ENCODE measurements around the gene ECE1. TPM values are rescaled to one million over a fixed set of nuclear protein-coding genes. Genes with fewer than 3 reads are reported as not detected.
"Not testable (repeated sequence)": the region's sequence is repeated elsewhere in the genome, so short reads cannot be mapped to it uniquely, and the experiment has no call there.

ECE1 gene
- total RNA-seq, 1 donor from 2014 or later = 336 TPM

DNA sequence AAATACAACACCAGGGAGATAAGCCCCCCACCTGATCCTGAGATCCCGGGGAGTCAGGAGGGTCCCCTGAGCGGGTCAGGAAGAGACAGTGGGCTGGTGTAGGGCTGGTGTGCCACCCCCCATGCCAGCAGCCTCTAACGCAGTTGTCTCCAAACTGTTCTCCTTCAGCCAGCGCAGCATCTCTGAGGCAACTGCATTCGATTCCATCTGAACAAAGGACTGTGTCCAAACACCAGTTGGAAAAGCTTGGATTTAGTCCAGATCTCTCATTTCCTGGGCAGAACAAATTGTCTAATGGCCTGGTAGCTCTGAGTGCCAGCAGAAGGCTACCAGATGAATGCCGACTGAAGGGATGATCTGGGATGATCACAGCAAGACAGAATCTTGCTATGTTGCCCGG, 69.4 kb downstream of the ECE1 start:
- Histone ChIP-seq H3K36me3 (peaks cover 68 to 82% of the 10 kb centered on the region in 2 donors), H3K27ac (no peak overlapping the region), H3K27me3 (no peaks in the 10 kb centered on the region), H3K4me1 (no peaks in the 10 kb centered on the region), H3K9me3 (no peaks in the 10 kb centered on the region), H3K4me3 (no peak overlapping the region)
- DNase-seq (ENCODE audit: low spot score in 2 of 2) = no peak
- intact Hi-C loops (cut with DNase I) = no loop called here
- TF ChIP-seq, protein P1, sequence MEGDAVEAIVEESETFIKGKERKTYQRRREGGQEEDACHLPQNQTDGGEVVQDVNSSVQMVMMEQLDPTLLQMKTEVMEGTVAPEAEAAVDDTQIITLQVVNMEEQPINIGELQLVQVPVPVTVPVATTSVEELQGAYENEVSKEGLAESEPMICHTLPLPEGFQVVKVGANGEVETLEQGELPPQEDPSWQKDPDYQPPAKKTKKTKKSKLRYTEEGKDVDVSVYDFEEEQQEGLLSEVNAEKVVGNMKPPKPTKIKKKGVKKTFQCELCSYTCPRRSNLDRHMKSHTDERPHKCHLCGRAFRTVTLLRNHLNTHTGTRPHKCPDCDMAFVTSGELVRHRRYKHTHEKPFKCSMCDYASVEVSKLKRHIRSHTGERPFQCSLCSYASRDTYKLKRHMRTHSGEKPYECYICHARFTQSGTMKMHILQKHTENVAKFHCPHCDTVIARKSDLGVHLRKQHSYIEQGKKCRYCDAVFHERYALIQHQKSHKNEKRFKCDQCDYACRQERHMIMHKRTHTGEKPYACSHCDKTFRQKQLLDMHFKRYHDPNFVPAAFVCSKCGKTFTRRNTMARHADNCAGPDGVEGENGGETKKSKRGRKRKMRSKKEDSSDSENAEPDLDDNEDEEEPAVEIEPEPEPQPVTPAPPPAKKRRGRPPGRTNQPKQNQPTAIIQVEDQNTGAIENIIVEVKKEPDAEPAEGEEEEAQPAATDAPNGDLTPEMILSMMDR (IDR thresholded peaks at IDR 0.05) = no peak

DNA sequence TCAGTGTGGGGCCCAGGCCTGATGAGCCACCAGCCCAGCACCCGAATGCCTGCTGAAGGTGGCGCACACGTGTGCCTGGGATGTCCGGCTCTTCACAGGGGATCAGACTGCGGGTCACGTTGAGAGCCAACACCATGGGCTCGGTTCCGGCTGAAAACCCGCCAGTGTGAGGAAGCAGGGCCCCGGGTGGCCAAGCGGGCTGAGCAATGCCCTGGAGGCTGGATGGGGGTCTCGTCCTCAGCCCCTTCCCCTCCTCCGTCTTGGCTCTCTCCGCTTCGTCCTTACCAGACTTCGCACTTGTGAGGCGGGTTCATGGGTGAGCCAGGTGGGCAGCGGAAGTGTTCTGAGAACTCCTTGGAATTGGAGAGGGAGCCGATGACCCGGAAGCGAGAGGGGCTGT, 70.6 kb downstream of the ECE1 start:
- H3K27ac ChIP-seq = no peak overlapping the region
- peaks cover 57 to 75% of the 10 kb centered on the region in 2 donors for H3K36me3 ChIP-seq
- no peaks in the 10 kb centered on the region for H3K4me1 ChIP-seq
- TF ChIP-seq, protein P1 (IDR thresholded peaks at IDR 0.05) = no peak
- H3K9me3 ChIP-seq = no peaks in the 10 kb centered on the region
- intact Hi-C loops (cut with DNase I) = loop anchor here (5.0 kb wide), 1 partner anchor 148 kb away; no protein-coding TSS in a partner anchor
- DNase-seq (ENCODE audit: low spot score in 2 of 2) = no peak
- no peak overlapping the region for H3K4me3 ChIP-seq
- H3K27me3 ChIP-seq = no peaks in the 10 kb centered on the region

DNA sequence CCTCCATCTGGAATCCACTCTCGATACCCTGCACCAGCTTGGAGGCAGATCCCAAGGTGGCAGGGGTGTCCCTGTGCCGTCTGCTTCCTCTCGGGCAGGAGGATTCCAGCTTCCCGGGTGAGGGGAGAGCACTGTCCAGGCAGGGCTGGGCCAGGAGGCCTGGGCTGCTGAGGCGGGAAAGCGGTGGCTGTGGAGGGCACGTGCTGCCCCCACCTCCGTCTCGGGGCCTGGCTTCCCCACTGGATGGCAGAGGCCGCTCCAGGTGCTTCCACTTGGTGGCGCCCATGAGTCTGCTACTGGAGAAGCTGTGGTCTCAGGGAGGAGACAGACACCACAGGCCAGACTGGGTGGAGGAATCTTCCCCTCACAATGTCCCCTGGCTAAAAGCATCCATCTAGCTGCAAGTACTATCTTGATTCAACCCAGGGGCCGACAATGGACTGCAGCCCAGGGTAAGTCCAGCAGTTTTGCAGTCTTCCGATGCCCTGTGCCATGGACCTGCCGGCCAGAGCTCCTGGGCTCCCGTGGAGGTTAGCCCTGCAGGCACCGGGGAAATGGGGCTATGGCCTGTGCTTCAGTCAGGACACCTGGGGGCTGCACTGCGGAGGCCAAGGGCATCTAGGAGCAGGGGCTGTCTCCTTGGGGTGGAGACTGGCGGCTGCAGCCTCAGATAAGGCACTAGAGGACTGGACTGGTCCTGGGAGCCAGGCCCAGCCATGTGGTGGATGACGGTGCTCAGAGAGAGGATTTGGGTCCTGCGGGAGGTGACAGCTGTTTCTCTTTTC, 72.3 kb downstream of the ECE1 start:
- H3K4me1 ChIP-seq = no peaks in the 10 kb centered on the region
- no peak for DNase-seq (ENCODE audit: low spot score in 2 of 2)
- TF ChIP-seq, protein P1 (IDR thresholded peaks at IDR 0.05) = peak in 2 of 3 experiments; percentile 32 to 44
- no peak overlapping the region for H3K4me3 ChIP-seq
- no peaks in the 10 kb centered on the region for H3K27me3 ChIP-seq
- intact Hi-C loops (cut with DNase I) = loop anchor here (5.0 kb wide), 1 partner anchor 149 kb away; no protein-coding TSS in a partner anchor
- peaks cover 42 to 58% of the 10 kb centered on the region in 2 donors for H3K36me3 ChIP-seq
- H3K9me3 ChIP-seq = no peaks in the 10 kb centered on the region
- H3K27ac ChIP-seq = no peak overlapping the region

DNA sequence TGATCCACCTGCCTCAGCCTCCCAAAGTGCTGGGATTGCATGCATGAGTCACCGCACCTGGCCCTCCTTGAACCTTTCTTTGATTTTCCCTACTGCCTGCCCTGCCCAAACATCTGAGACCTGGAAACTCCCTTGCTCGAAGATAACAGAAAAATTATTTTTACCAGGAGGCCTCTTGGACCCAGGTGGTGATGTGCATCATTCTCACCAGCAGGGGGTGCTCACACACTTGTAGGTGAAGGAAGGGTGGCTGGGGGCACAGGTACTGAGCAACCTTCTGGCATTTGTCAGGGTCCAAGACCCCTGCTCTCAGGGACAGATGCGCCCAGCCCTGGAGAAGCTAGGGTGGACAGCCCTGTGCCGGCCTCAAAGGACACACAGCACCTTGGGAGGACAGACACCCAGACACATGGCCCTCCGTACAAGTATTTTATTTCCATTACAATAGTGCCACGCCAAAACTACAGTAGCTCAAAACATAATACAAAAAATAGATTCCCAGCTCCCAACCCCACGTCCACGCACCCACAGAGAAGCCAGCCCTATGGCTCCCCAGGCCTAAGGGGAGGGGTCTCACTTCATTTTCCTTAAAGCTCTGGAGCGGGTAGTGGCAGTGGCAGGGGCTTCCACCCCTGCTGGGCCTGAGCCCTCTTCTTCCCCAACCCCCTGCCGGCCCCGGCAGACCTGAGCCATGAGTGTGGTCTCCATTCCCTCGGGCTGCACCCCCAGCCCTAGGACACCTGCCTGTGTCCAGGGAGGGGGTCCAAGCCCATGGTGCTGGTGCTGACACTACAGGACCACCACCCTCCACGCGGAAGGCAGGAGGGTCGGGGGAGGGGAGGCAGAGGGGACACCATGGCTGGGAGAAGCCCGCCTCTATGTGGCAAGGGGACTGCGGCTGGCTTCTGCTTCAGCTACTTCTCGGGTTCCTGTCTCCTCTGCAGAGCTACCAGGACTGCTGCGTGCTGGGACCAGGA, 73.1 kb downstream of the ECE1 start:
- Histone ChIP-seq H3K27me3 (no peaks in the 10 kb centered on the region), H3K4me1 (no peaks in the 10 kb centered on the region), H3K4me3 (no peak overlapping the region), H3K9me3 (no peaks in the 10 kb centered on the region), H3K27ac (no peak overlapping the region), H3K36me3 (peaks cover 36 to 50% of the 10 kb centered on the region in 2 donors)
- intact Hi-C loops (cut with DNase I) = loop anchor here (5.0 kb wide), 1 partner anchor 150 kb away; no protein-coding TSS in a partner anchor
- peak in 1 of 2 donors; percentile 73 for DNase-seq (ENCODE audit: low spot score in 2 of 2)
- TF ChIP-seq, protein P1 (IDR thresholded peaks at IDR 0.05) = peak; percentile 30 to 73 (median 73)

DNA sequence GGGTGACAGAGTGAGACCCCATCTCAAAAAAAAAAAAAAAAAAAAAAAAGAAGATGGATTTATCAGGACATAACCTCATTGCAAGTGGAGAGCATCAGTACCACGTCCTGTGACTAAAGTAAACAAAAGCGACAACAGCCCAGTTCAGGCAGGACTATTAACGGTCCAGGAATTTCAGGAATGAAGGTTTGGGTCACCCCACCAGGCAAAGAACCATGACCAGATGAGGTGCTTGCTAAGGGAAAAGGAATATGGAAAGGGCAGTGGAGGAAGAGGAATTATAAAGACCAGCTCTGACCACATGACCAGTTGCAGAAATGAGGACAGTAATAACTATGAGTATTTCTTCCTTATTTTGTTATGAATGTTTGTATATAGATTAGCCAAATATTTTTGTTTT, 78.1 kb downstream of the ECE1 start:
- TF ChIP-seq, protein P1 (IDR thresholded peaks at IDR 0.05) = no peak
- DNase-seq (ENCODE audit: low spot score in 2 of 2) = no peak
- no peak overlapping the region for H3K27ac ChIP-seq
- no peaks in the 10 kb centered on the region for H3K9me3 ChIP-seq
- intact Hi-C loops (cut with DNase I) = no loop called here
- no peaks in the 10 kb centered on the region for H3K27me3 ChIP-seq
- H3K4me3 ChIP-seq = no peak overlapping the region
- H3K4me1 ChIP-seq = no peaks in the 10 kb centered on the region
- peaks cover 0 to 4% of the 10 kb centered on the region in 2 donors for H3K36me3 ChIP-seq

DNA sequence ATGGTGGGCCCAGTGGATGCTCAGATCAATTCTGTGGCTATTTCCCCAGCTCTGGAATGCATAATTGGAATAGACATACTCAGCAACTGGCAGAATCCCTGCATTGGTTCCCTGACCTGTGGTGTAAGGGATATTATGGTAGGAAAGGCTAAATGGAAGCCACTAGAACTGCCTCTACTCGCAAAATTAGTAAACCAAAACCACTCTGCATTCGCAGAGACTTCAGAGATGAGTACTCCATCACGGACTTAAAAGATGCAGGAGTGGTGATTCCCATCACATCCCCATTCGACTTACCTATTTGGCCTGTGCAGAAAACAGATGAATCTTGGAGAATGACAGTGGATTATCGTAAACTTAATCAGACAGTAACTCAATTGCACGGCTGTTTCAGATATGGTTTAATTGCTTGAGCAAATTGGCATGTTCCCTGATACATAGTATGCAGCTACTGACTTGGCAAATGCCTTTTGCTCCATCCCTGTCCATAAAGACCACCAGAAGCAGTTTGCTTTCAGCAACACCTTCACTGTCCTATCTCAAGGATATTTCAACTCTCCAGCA, 82.0 kb downstream of the ECE1 start:
- intact Hi-C loops (cut with DNase I); DNase-seq (ENCODE audit: low spot score in 2 of 2); H3K27me3 ChIP-seq; H3K4me1 ChIP-seq; H3K36me3 ChIP-seq; H3K27ac ChIP-seq; H3K9me3 ChIP-seq; H3K4me3 ChIP-seq: not testable (repeated sequence)
